ENCODE data around the gene CILP.
"Not testable (repeated sequence)": the region's sequence is repeated elsewhere in the genome, so short reads cannot be mapped to it uniquely, and the experiment has no call there.

CILP gene

DNA sequence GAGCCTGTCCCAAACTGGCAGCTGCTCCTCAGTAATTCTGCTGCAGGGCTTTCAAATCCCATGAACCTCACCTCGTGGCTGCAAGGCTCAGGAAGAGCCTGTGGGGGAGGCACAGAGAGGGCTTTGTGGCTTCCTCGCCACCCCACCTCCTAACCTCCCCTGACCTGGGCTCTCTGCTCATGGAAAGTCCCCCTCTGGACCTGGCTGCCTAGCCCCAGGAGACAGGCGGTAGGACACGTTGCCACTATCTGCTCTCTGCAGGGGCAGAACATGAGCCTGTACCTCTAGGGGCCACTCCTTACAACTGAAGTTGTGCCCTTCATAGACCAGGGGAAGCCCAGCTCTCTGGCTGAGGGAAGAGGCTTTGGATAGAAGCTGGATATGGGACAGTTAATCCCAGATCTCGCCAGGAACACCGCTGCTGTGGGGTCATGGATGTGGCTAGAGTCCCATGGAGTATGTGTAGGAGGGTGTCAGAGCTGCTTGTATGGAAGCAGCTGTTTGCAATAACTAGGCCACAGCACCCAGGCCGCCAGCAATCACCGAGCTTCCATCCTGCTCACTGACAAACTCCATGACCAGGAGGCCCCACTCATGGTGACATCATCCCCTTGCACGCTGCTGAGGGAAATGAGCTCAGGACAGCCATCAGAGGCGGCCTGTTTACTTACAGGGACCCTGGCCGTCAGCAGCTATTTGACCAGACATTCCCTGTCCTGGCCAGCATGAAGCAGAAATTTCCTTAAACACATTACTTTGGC is 34.0 kb upstream of the CILP start:
- peak in 1 of 2 experiments; percentile 7 for DNase-seq
- no peak for TF ChIP-seq POLR2A (IDR thresholded peaks at IDR 0.05; ENCODE audit: low read length)
- TF ChIP-seq GATA1 (IDR thresholded peaks at IDR 0.05; ENCODE audit: low read depth, low read length) = no peak

GRCh38 chr15:65244638-65245037 is 33.4 kb upstream of the CILP start:
- no peak for TF ChIP-seq GATA1 (IDR thresholded peaks at IDR 0.05; ENCODE audit: low read depth, low read length)
- no peak for TF ChIP-seq POLR2A (IDR thresholded peaks at IDR 0.05; ENCODE audit: low read length)
- DNase-seq = no peak

DNA sequence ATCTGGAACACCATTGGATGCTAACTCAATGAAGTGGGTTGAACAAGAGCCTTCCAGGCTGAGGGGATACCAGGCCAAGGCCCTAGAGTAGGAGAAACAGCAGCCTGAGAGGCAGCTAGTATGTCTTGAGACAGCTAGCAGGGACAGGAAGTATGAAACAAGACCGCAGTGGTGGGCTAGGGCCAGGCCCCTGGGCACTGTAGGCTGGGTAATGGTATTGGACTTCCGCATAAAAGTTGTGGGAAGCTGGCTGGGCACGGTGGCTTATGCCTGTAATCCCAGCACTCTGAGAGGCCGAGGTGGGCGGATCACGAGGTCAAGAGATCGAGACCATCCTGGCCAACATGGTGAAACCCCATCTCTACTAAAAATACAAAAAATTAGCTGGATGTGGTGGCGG is 25.2 kb upstream of the CILP start:
- not testable (repeated sequence) for DNase-seq

DNA sequence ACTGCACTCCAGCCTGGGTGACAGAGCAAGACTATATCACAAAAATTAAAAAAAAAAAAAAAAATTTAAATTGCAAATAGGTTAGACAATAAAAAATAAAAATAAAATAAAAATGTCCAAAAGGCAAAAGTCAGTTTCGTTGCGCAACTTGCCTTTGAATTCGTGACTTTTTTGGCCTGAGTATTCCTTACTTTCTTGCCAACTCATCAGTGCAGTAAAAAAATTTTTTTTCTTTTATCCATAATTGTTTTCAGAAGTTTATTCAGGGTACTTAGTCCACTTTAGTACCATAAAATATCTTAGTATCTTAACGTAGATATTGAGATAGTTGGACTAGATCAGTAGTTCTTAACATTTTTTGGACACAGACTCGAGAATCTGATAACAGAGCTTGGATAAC is 22.4 kb upstream of the CILP start:
- TF ChIP-seq POLR2A (IDR thresholded peaks at IDR 0.05; ENCODE audit: low read length) (no peak), GATA1 (IDR thresholded peaks at IDR 0.05; ENCODE audit: low read depth, low read length) (no peak)
- DNase-seq = no peak

DNA sequence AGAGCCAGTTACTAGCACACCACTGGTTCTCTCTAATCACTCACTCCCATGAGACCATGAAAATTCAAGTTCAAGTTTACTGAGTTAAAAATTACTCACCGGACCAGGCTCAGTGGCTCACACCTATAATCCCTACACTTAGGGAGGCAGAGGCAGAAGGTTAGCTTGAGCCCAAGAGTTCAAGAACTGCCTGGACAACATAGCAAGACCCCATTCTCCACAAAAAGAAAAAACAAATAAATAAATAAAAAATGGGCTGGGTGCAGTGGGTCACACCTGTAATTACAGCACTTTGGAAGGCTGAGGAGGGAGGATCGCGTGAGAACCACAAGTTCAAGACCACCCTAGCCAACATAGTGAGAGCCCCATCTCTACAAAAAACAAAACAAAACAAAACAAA is 21.2 kb upstream of the CILP start:
- TF ChIP-seq POLR2A (IDR thresholded peaks at IDR 0.05; ENCODE audit: low read length) = no peak
- no peak for TF ChIP-seq GATA1 (IDR thresholded peaks at IDR 0.05; ENCODE audit: low read depth, low read length)
- no peak for DNase-seq

DNA sequence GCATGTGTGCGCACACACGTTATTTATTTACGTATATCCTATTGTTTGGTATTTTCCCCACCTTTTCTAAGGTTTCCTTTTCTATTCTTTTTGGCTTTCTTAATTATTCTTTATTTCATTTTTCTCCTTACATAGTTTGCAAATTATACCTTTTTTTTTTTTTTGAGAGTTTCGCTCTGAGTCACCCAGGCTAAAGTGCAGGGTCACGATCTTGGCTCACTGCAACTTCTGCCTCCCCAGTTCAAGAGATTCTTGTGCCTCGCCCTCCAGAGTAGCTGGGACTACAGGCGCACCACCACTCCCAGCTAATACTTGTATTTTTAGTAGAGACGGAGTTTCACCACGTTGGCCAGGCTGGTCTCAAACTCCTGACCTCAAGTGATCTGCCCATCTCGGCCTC is 20.0 kb upstream of the CILP start:
- TF ChIP-seq GATA1 (IDR thresholded peaks at IDR 0.05; ENCODE audit: low read depth, low read length) (no peak), POLR2A (IDR thresholded peaks at IDR 0.05; ENCODE audit: low read length) (no peak)
- peak in 1 of 2 experiments; percentile 36 for DNase-seq

- DNase-seq = not testable (repeated sequence)
Observed at GRCh38 chr15:65226901-65227300, 15.6 kb upstream of the CILP start.

DNA sequence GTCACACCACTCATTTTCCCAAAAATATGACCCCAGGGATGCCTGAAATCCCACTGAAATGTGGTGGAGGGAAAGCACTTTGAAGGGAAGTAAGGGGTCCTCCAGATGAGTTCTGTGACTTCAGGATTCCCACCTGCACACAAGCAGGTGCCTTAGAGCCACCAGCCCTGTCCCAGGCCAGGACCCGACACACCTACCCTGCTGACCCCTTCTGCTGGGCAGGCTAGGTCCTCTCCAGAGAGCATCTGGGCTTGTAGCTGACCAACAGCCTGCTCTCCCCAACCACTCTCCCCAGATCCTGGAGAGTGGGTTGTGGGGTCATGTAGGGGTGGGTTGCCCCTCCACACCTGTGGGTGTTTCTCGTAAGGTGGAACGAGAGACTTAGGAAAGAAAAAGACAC is 14.9 kb upstream of the CILP start:
- TF ChIP-seq GATA1 (IDR thresholded peaks at IDR 0.05; ENCODE audit: low read depth, low read length) (no peak), POLR2A (IDR thresholded peaks at IDR 0.05; ENCODE audit: low read length) (no peak)
- DNase-seq = no peak

GRCh38 chr15:65223996-65224395 is 12.7 kb upstream of the CILP start:
- DNase-seq = no peak
- TF ChIP-seq POLR2A (IDR thresholded peaks at IDR 0.05; ENCODE audit: low read length) (no peak), GATA1 (IDR thresholded peaks at IDR 0.05; ENCODE audit: low read depth, low read length) (no peak)

- DNase-seq = no peak
- TF ChIP-seq GATA1 (IDR thresholded peaks at IDR 0.05; ENCODE audit: low read depth, low read length) = no peak
- TF ChIP-seq POLR2A (IDR thresholded peaks at IDR 0.05; ENCODE audit: low read length) = no peak
Observed at GRCh38 chr15:65222891-65223290, 11.6 kb upstream of the CILP start.

DNA sequence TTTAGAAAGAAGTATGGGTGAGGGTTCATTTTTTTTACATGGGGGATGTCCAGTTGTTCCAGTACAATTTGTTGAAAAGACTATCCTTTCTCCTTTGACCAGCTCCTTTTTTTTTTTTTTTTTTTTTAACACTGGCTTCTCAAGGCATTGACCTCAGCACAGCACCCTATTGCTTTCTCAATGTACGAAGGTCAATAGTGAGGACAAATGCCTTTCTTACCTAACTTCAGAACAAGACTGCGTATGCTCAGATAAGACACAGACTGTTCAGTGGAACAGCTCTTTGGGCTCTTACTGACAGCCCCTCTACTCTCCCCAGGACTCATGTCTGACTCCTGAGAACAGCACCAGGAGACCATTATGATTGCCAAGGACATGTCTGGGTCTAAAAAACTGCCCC is 10.4 kb upstream of the CILP start:
- TF ChIP-seq POLR2A (IDR thresholded peaks at IDR 0.05; ENCODE audit: low read length) (no peak), GATA1 (IDR thresholded peaks at IDR 0.05; ENCODE audit: low read depth, low read length) (no peak)

GRCh38 chr15:65219137-65219536 is 7.9 kb upstream of the CILP start:
- TF ChIP-seq GATA1 (IDR thresholded peaks at IDR 0.05; ENCODE audit: low read depth, low read length) (no peak), POLR2A (IDR thresholded peaks at IDR 0.05; ENCODE audit: low read length) (no peak)
- DNase-seq = no peak

More for the DNA sequence above, 10.4 kb upstream of the CILP start:
- no peak for DNase-seq

GRCh38 chr15:65217526-65218482 is 6.5 kb upstream of the CILP start:
- DNase-seq = peak; percentile 83
- TF ChIP-seq POLR2A (IDR thresholded peaks at IDR 0.05; ENCODE audit: low read length) = no peak
- no peak for TF ChIP-seq GATA1 (IDR thresholded peaks at IDR 0.05; ENCODE audit: low read depth, low read length)

- TF ChIP-seq POLR2A (IDR thresholded peaks at IDR 0.05; ENCODE audit: low read length) (no peak), GATA1 (IDR thresholded peaks at IDR 0.05; ENCODE audit: low read depth, low read length) (no peak)
- no peak for DNase-seq
Observed at GRCh38 chr15:65215496-65215895, 4.2 kb upstream of the CILP start.

- TF ChIP-seq POLR2A (IDR thresholded peaks at IDR 0.05; ENCODE audit: low read length) (no peak), GATA1 (IDR thresholded peaks at IDR 0.05; ENCODE audit: low read depth, low read length) (no peak)
Observed at GRCh38 chr15:65214010-65214409, 2.7 kb upstream of the CILP start.

More at GRCh38 chr15:65214010-65214409, 2.7 kb upstream of the CILP start:
- no peak for DNase-seq
